DMS79 treated with DMSO at 0.1 percent for 48 hours (cell line): ENCODE results near the gene FKTN.

Experiments
- DNase-seq: peaks from one replicate; lab custom pipeline; 2025; lab: John Stamatoyannopoulos, UW

The FKTN gene

DNA sequence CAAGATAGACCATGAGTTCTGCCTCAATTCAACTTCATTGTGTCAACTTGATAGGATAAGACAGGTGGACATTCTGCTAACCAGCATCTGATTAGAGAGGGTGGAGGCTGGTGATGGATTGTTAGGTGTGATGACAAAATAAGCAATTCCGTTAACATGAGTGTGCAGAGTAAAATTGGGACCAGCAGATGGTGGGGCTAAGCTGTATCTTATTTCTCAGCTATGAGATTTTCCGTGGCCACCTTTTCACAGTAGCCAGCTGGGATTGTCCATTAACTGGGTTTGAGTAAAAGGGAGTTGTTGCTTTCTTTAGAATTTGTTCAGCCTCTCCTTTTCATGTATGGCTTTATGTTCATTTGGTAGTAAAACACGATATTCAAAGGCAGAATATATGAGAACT, 75.5 kb downstream of the FKTN start:
- DNase-seq: no peak

DNA sequence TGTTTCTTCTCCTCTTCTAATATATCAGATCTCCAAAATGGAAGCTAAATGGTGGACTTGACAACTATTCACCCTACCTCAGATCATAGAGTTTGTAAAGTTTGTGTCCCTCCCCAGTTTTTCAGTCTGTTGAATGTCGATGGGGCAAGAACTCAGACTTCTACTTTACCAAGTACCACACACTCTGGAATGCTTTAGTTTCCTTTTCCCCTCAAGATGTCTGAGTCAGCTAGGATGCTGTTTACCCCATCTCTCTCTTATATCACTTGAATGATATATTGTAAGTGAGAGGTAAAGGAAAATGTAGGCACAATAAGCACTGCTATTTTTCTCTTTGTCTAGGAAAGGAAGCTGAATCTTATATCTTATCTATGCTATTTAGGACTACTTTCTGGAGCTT, 78.4 kb downstream of the FKTN start:
- no peak for DNase-seq

DNA sequence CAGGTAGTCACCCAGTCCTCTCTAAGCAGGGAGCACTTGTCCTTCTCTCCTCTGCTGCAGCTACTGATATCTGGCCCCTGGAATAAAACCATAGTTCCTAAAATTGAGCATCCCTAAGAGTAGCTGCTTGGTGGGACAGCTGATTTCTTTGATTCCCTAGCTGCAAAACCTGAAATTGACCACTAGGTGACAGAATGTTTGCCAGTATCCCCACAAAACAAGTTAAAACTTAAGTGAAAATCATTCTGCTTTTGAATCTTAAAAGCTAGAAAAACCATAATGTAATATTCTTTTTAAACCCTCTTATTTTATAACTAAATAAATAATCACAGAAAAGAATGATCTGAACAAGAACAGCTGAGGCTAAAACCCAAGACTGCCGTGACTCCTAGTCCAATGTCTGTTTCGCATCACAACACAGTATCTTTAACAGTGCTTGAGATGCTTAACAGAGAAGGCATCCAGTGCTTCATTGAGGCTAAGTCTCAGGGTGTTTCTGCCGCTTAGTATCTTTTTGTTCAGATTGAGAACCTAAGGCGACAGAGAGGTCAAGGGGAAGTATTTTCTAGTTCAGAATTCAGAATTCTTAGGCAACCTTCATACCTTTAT, 80.0 kb downstream of the FKTN start:
- no peak for DNase-seq

DNA sequence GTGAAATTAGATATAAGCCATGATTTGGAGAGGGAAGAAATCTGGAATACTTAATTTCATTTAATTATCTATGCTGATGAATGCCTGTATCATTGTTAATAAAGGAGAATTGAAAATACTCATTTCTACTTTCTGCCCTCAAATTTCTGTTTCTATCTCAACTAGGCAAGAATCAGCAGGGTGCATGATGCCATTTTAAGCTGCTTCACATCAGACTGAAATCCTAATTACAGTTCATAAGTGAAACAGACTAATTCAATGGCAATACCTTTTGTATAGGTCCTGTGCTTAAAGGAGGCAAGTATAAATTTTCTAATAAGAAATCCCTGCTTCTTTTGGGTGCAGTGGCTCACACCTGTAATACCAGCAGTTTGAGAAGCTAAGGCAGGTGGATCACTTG, 82.0 kb downstream of the FKTN start:
- DNase-seq: no peak

DNA sequence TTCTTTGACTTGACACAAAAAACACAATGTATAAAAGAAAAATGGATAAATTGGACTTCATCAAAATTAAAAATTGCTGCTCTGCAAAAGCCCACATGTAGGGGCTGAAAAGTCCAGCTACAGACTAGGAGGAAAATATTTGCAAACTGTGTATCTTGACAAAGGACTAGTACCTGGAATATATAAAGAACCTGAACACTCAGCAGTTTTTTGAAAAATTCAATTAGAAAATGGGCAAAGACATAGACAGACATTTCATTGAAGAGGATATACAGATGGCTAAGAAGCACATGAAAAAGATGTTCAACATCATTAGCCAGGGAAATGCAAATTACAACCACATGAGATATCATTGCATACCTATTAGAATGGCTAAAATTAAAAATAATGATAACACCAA, 85.9 kb downstream of the FKTN start:
- DNase-seq: no peak

DNA sequence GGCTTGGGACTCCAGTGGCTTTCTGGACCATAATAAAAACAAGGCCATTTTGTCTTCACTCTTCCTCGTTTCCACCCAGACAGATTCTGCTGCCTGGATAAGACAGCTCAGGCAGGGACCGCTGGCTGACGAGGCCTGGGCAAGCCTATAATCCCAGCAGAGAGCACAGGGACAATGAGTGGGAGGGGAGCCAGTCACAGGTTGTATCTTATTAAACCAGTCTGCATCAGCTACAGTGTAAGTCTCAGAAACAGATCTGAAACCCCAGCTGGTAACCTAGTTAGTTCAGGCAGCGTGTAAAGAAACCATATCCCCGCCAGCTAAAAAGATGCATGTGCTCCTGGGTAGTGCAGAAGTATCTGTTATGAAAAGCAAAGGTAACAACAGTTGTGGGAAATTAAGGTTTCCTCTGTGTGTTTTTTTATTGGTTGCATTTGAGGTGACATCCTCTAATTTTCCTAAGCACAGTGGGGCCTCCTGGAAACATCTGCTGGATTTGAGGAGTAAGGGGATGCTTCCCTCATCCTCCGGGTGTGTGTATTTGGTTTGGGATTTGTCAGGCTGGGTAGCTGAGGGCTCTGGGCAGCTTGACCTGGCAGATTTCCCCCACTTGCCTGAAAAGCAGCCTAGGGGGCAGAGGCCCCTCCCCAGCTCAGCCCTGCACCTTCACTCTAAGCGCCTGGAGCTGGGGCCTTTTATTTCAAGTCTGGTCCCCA, 89.1 kb downstream of the FKTN start:
- DNase-seq: no peak

DNA sequence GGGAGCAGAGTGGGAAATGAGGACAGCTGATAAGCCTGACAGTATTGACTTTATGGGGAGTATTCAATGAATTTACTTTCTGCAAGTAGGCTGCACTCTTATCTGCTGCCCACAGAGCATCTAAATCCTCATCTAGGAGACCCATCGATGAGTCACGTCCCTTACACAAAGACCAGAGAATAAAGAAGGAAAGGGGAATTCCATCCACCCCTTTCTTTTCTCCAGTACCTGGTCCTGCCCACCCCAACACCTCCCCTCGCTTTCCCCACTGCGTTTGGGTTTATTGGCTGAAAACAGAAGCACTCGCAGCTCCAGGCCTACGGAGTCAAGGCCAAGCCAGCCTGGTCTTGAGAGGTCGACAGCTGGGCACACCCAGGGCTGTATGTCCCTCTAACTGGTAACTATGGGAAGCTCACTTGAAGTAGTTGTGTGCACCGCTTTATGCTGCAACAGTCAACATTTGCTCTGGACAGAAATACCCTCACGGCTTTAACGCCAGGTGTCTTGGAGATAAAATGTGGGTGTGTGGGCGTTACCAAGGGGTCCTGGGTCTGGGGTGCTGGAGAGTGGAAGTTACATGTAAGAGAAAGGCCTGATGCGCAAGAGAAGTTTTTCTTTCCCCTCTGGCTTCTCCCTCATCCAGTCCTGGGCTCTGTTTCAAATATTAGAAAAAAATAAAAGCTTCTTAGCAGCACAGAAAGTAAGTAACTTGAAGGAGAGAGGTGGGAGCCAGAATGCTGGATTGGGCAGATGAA, 89.8 kb downstream of the FKTN start:
- DNase-seq: no peak

DNA sequence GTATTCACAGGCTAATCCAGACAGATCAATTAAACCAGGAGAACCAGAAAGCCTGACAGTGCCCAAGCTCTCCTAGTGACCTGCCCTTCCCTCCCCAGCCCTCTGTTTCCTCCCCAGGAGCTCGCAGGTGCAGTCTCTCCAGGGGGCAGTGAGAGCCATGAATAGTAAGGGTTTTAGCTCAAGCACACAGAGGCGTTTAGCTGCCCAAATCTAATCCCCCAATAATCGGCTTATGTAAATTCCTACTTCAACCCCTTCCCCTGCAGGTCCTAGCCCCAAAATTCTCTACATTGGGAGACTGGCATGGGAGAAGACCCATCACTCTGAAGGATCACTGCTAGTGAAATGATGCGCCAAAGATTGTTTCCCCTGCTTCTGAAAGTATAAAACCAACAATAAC, 93.9 kb downstream of the FKTN start:
- no peak for DNase-seq

DNA sequence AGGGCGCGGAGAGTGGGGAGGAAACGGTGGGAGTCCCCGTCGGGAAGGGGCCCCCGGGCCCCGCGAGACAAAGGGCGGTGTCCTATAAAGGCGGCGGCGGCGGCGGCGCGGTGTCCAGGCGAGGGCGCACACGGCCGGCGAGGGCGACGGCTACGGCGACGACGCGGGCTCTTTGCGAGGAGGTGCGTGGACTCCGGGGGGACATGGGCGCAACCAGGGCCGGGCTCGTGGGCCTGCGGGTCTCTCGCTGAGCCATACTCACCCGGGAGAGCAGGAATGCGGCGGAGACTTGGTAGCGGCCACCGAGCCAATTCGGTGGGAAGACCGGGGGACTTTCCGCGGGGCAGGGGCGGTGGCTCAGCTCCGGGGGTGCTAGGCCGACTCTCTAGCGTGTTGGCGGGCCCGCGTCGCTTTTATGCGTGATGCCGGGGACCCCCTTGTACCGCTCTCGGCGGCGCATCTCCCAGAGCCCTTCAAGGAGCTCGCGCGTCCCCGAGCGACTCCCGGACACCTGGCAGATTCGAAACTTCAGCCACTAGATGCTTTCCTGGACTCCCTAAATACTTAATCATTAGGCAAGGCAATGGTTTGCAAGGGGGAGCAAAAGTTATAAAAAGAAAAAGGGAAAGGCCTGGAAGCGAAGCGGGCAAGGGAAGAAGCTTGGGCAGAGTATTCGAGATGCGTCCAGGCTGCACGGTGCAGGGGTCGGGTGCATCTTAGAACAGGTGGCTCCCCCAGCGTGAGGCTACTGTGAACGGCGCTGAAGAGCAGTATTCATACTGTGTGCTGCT, 98.4 kb downstream of the FKTN start:
- DNase-seq: peak; percentile 3

DNA sequence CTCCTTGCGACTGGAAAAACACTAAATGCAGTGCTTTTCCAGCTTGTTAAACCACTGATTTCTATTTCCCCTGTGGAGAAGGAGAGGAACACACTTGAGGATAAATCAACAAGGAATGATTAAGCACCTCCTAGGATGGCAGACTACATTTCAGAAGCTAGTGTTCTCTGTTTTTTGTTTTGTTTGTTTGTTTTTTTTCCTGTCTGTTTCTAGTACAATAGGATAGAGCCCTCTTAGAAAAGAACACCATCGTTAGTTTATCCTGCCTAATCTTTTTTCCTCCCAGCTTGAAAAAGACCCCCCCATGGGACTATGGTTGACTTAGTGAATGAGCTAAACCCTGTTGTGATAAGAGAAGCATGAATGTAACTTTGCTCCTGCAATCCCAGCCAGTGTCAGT, 100.4 kb downstream of the FKTN start:
- DNase-seq: no peak

DNA sequence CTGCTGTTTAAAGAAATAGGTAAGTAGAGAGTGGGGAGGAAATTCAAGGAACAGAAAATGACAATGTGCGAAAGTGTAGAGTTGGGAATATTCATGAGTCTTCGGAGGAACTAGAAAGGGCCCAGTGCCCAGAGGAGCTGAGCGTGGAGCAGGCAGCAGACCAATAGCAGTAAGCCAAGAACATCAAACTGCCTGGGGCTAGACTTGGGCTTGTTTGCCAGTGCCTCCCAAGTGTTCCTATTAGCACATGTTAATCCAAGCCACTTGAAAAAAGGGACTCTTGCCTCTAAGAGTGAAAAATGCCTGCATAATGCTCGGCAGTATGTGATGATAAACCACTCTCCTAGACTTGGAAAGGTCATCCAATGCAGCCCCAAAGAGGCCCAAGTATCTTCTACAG, 103.1 kb downstream of the FKTN start:
- DNase-seq: peak; percentile 1

DNA sequence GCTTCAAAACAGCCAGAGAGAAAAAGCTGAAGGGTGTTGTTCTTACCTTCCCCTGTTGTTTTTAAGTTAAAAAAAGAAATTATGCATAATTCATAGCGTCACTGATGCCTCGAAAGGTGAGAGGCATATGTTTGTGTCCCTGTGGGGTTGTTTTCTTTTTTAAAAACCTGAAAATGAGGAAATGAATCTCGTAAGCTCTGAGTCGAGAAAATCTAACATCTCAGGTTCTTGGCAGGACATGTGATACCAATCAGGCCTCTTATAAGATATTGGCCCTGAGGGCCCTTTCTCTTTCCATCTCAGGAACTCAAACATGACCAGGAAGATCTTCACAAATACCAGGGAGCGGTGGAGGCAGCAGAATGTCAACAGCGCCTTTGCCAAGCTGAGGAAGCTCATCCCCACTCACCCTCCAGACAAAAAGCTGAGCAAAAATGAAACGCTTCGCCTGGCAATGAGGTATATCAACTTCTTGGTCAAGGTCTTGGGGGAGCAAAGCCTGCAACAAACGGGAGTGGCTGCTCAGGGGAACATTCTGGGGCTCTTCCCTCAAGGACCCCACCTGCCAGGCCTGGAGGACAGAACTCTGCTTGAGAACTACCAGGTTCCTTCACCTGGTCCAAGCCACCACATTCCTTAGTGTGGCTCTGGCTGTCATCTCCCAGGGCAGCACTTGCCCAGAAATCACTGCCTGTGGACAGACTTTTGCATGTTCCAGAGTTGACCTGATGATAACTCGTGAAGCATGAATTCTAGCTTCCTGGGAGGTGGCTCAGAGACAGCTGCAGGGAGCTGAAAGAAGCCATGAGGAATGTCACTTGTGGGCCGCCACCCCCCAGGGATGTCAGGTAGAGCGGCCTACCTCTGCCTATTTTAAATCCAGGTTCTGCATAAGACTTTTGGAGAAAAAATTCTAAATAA, 104.5 kb downstream of the FKTN start, which contains the start of gene TAL2:
Gene TAL2 (plus strand): TSS at position 274 of the 921 bp plus-strand sequence. CDS start 40 bp downstream, at position 314.
- no peak for DNase-seq

DNA sequence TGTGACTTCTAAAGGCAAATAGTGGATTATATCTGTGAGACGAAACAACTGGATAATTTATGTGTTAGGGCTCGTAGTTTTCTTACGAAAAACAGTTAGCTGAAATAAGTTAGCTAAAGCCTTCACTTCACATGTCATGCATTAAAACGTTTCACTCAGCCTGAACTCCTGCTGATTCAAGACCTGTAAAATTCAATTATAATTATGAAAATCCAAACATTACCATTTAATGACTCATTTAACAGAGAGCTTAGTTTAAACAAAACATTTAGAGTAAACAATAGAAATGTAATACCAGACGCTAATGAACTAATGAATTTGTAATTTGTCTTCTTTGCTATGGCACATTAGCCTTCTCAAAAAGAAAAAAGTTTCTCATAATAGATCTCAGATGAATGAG, 106.0 kb downstream of the FKTN start:
- no peak for DNase-seq

DNA sequence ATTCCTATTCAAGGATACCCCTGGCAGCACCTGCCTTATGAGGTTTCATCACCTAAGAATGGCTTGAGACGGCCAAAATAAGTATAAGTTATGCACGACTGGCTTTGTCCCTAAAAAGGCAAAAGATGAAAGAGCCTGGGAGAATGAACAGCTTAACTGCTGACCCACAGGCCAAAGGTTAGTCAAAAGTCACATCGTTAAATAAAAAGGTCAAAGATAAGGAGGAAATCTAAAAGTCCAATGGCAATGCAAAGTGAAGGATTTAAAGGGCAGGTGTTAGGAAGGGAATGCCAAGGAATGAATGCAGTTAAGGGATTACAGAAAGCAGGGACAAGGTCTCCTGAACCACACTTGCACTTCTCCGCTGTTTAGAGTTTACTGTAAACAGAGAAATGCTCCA, 109.9 kb downstream of the FKTN start:
- no peak for DNase-seq

DNA sequence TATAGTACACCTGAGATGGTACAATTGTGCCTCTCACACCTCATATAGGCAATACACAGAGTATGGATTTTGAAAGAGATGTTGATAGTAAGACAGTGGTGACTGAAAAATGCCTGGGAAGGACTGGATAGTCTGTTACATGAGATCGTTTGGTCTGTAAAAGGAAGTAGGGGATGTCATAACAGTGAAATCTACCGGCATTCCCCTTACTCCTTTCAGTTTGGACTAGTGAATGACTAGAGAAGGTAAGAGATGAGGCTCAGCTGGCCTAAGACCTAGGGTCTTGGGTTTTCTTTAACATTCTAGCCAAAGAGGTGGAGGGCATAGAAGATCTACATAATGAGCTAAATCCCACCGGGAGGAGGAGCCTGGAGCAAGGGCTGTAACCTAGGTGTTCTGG, 112.4 kb downstream of the FKTN start:
- DNase-seq: no peak

DNA sequence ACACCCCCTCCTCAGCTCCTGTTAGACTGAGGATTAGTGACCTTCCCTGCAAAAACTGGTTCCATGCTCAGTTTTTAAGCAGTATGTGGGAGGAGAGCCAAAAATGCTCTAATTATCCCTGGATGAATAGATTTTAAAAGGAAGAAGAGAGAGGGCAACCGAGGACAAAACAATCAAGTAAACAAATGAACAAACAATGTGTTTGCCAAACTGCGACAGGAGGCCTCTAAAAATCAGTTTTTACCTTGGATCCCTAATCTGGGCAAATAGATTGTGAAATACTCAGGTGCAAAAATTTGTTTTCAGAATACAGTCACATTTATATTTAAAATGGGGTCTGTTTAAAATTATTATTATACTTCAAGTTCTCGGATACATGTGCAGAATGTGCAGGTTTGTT, 112.8 kb downstream of the FKTN start:
- DNase-seq: no peak

DNA sequence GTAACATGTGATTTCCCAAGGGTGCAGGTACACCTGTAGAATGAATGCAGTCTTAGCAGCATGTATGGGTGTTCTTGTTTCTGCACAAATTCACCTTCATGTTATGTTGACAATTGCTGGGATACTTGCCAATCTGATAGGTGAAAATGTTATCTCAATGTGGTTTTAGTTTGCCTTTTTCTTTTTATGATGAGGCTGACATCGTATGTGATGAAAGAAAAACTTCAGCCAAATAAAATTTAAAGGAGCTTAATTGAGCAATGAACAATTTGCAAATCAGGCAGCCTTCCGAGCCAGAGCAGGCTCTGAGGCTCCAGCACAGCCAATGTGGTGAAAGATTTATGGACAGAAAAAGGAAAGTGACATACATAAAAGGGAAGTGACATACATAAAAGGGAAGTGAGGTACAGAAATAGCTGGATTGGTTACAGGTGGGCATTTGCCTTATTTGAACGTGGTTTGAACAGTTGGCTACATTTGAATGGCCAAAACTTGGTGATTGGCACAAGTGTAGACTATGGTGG, 114.8 kb downstream of the FKTN start:
- no peak for DNase-seq

DNA sequence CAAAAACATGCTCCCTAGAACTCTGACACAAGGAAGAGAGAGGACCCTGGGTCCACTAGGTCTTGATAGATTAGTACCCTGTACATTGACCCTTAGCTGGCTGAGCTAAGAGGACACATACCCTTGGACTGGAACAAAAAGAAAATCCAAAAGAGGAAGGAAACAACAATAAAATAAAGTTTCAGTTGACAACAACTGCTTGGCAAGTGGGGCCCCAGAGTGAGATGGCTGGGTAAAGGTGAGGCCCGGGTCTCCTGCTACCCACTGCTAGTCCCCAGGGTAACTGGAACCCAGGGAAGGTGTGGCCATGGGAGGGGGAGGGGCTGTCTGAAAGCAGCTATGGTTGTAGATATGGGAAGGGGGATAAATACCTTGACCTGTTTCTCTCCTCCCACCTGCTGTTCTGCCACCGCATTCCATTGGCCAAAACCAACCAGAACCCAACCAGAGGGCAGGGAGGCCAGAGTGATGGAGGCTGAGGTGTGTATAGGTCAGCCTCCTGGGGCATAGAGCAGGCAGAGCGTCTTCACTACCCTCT, 116.0 kb downstream of the FKTN start:
- no peak for DNase-seq

DNA sequence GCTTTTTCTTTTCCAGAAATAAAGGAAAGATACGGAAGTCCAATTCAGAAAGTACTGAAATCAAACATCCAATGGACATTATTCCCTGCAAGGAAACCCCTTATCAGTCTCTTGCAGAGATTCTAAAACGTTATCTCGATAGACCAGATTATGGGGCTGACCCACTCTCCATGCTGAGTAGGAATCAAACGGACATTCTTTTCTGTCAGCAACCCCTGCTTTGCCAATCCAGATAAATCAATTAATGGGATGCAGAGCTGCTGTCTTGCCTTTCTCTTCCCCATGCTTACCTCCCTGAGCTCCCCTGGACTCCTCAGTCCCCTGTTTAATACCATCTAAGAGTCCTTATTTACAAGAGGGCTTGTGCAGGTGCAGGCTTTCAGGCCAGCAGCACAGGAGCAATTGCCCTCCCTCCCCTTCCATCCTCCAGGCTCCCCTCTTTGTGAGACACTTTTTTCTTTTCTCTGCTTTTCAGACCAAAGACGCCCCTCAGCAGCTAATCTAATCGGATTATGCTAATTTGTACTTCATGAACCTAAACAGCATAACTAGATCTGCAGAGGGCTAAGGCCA, 118.5 kb downstream of the FKTN start:
- DNase-seq: no peak

DNA sequence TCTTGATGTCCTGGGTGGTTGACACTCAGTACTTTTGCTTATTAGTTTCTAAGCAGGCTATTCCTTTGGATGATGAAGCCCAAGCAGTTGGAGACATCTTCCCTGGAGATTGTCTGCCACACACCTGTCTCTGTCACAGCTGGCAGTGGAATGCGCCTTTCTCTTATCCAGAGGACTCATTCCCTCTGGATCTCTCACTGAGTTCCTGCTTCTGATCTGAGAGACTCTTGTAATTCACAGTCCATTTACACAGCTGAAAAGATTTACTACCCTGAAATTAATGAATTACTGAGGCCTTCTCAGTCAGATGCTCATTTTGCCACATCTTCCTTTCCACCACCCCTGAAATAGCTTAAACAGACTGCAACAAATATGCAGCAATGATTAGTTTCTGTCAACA, 120.2 kb downstream of the FKTN start:
- no peak for DNase-seq
